HG03095 (cell line): ENCODE data around the gene MAGEB17.

ENCODE experiments used
- ATAC-seq: cut with Tn5 transposase; IDR thresholded peaks from one replicate; pipeline ENCODE4 v1.9.1; 2021; ENCODE audit warnings: moderate library complexity; ENCODE audit not compliant: unreplicated experiment

MAGEB17 gene

DNA sequence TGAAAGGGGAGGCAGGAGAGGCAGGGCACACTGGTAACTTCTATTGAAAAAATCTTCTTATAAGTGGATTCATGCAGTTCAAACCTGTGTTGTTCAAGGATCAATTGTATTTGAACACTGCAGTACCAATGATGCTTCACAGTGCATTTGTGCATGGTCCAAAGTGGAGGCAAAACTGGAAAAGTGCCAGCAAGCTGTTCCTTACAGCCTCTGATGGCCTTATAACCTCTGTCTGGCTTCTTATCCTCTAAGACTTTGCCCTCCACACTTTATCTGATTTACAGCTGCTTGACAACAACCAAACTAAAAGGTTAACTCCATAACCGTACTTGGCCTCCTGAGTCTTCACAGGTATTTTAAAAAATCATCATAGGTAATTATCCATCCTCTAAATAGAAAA, 40.4 kb downstream of the MAGEB17 start:
- no peak for ATAC-seq

DNA sequence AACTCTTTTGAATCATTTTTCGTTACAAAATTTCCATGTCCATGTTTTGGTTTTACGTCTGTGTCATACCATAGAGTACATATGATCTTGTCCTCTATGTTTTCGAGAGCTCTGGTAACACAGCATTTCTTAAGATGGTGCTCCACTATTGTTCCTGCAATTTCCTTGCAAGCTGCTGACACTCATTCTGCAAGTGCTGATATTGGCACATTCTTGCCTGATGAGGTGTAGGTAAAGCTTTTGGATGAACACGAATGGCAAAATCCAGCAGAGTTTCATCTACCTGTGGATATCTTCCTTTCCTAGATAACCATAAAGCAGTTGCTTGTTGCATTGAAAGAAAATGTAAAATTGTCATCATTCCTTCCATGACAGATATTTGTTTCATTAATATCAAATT, 41.3 kb downstream of the MAGEB17 start:
- no peak for ATAC-seq

GRCh38 chrX:16210061-16210460, 42.8 kb downstream of the MAGEB17 start:
- ATAC-seq = no peak

DNA sequence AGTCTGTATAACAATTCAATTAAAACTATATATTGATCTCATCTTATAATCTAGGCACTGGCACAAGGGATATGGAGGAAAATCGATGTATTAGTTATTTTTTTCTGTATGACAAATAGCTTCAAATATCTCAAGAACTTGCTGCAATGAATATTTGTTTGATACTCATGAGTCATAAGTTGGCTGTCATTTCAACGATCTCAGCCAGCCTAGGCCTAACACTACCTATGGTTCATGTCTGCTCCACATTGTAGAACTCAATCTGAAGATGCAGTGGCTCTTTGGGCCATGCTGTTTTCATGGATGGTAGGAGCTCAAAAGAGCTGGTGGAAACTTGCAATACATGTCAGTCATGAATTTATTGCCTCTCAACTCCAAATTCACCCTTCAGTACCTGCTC, 44.7 kb downstream of the MAGEB17 start:
- ATAC-seq = no peak

GRCh38 chrX:16212436-16212835, 45.2 kb downstream of the MAGEB17 start:
- ATAC-seq = no peak

DNA sequence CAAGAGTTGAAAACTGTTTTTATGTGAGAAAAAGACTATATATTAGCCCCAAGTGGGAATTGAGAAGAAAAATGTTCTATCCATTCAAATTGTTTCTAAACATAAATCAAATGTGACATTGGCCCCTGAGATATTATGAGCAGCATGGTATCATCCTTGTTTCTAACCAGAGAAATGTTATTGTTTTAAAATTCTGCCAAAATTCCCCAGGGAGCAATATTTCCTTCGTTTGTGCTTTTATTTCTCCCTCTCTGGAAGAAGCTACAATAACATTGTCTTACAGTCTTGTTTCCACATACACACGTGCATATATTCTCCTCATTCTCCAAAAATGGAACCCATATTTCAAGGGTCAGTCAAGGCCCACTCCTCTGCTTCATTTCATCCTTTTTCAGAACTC, 46.7 kb downstream of the MAGEB17 start:
- ATAC-seq = no peak

DNA sequence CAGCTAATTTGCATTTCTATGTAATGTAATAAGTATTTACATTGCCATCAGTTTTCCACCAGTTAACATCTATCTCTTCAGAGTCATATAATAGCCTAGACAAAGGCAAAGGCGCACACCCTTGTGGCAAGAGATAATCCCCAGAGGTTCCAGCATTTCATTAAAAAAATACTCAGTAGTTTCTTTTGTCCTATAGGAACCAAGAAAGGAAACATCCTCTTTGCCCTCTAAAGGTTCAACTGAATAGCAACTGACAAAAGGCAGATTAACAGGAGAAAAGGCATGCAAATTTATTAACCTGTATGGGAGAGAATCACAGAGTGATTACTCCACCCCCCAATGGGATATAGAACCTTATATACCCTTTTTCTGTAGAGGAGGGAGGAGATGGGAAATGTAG, 48.4 kb downstream of the MAGEB17 start:
- ATAC-seq = no peak
